Measurements from ENCODE around the gene TSPAN32.
"Not testable (repeated sequence)": the region's sequence is repeated elsewhere in the genome, so short reads cannot be mapped to it uniquely, and the experiment has no call there.

Gene TSPAN32

GRCh38 chr11:2342981-2343380, 41.2 kb downstream of the TSPAN32 start:
- no peak for DNase-seq (ENCODE audit: low spot score)

- DNase-seq (ENCODE audit: low spot score) = no peak
Measured at GRCh38 chr11:2343502-2343901, 41.7 kb downstream of the TSPAN32 start.

- no peak for DNase-seq (ENCODE audit: low spot score)
Measured at GRCh38 chr11:2345050-2345449, 43.2 kb downstream of the TSPAN32 start.

GRCh38 chr11:2346014-2346413, 44.2 kb downstream of the TSPAN32 start:
- no peak for DNase-seq (ENCODE audit: low spot score)

GRCh38 chr11:2346586-2347307, 44.9 kb downstream of the TSPAN32 start:
- DNase-seq (ENCODE audit: low spot score) = no peak

- no peak for DNase-seq (ENCODE audit: low spot score)
Measured at GRCh38 chr11:2347308-2347830, 45.6 kb downstream of the TSPAN32 start.

- DNase-seq (ENCODE audit: low spot score) = no peak
Measured at GRCh38 chr11:2348986-2349385, 47.2 kb downstream of the TSPAN32 start.

- DNase-seq (ENCODE audit: low spot score) = no peak
Measured at GRCh38 chr11:2351701-2352100, 49.9 kb downstream of the TSPAN32 start.

GRCh38 chr11:2352420-2352819, 50.6 kb downstream of the TSPAN32 start:
- DNase-seq (ENCODE audit: low spot score) = no peak

GRCh38 chr11:2355000-2355644, 53.3 kb downstream of the TSPAN32 start:
- no peak for DNase-seq (ENCODE audit: low spot score)

GRCh38 chr11:2357246-2357645, 55.4 kb downstream of the TSPAN32 start:
- DNase-seq (ENCODE audit: low spot score) = no peak

- DNase-seq (ENCODE audit: low spot score) = not testable (repeated sequence)
Measured at GRCh38 chr11:2357651-2358050, 55.8 kb downstream of the TSPAN32 start.

GRCh38 chr11:2358754-2359442, 57.1 kb downstream of the TSPAN32 start:
- DNase-seq (ENCODE audit: low spot score) = no peak

- DNase-seq (ENCODE audit: low spot score) = no peak
Measured at GRCh38 chr11:2359557-2359956, 57.7 kb downstream of the TSPAN32 start.

GRCh38 chr11:2360081-2360642, 58.3 kb downstream of the TSPAN32 start:
- DNase-seq (ENCODE audit: low spot score) = no peak

GRCh38 chr11:2361565-2361964, 59.8 kb downstream of the TSPAN32 start:
- DNase-seq (ENCODE audit: low spot score) = no peak

- DNase-seq (ENCODE audit: low spot score) = no peak
Measured at GRCh38 chr11:2362414-2362813, 60.6 kb downstream of the TSPAN32 start.

GRCh38 chr11:2363130-2363529, 61.3 kb downstream of the TSPAN32 start:
- DNase-seq (ENCODE audit: low spot score) = no peak

- DNase-seq (ENCODE audit: low spot score) = no peak
Measured at GRCh38 chr11:2363577-2364370, 62.0 kb downstream of the TSPAN32 start.

- not testable (repeated sequence) for DNase-seq (ENCODE audit: low spot score)
Measured at GRCh38 chr11:2364386-2364785, 62.6 kb downstream of the TSPAN32 start.

GRCh38 chr11:2365571-2366210, 63.9 kb downstream of the TSPAN32 start:
- DNase-seq (ENCODE audit: low spot score) = no peak

Measured in Ammon's horn (tissue), 1 donor.